ENCODE measurements around the gene ARHGAP24.

ARHGAP24 gene

DNA sequence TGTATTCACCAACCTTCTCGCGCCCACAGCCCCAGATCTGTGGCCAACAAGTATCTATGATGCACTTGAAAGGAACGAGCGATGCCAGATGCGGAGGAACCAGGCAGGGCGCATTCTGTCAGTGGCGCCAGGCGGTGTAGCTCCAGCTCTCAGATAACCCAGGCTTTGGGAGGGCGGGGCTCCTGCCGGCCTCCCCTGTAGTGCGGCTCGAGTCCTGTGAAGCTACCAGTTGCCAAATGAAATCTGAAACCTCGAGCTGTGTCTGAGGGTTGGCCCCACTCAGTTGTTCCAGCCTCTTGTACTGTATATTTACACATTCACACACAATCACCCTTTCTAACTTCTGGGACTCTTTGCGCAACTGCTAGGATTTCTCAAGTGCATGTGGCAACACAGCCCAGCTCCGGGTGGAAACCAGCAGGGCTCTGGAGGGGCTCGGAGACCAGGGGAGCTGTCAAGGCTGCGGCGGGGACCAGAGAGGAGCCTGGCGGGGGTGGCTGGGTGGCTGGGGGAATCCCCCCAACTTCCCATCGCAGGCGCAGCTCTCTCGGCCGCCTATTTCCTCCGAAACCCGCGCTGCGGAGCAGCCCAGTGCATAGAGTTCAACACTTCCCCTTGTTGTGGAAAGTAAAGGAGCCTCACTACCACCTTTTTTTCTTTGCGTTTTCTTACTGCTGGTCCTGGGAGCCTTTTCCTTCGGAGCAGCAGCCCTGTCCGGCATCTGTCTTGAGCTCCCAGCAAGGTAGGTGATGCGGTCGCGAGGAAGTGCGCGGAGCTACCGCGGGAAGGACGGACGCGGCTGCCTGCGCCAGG is at the start of gene ARHGAP24:
TSS of gene ARHGAP24 (plus strand) at position 333 of the 813 bp plus-strand sequence.
- TF ChIP-seq, protein P1, sequence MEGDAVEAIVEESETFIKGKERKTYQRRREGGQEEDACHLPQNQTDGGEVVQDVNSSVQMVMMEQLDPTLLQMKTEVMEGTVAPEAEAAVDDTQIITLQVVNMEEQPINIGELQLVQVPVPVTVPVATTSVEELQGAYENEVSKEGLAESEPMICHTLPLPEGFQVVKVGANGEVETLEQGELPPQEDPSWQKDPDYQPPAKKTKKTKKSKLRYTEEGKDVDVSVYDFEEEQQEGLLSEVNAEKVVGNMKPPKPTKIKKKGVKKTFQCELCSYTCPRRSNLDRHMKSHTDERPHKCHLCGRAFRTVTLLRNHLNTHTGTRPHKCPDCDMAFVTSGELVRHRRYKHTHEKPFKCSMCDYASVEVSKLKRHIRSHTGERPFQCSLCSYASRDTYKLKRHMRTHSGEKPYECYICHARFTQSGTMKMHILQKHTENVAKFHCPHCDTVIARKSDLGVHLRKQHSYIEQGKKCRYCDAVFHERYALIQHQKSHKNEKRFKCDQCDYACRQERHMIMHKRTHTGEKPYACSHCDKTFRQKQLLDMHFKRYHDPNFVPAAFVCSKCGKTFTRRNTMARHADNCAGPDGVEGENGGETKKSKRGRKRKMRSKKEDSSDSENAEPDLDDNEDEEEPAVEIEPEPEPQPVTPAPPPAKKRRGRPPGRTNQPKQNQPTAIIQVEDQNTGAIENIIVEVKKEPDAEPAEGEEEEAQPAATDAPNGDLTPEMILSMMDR (IDR thresholded peaks at IDR 0.05; ENCODE audit: borderline replicate concordance, control extremely low read depth, extremely low read depth, insufficient read depth, missing control alignments): peak; percentile 10
- DNase-seq (ENCODE audit: low spot score): peak; percentile 78
- in situ Hi-C loops (cut with MboI; ENCODE audit: low sequenced_read_pairs, unreplicated experiment): no loop called here

GRCh38 chr4:85426366-85426765 is 48.6 kb upstream of the ARHGAP24 start:
- DNase-seq (ENCODE audit: low spot score): no peak
- in situ Hi-C loops (cut with MboI; ENCODE audit: low sequenced_read_pairs, unreplicated experiment): no loop called here
- TF ChIP-seq, protein P1 (IDR thresholded peaks at IDR 0.05; ENCODE audit: borderline replicate concordance, control extremely low read depth, extremely low read depth, insufficient read depth, missing control alignments): no peak

- TF ChIP-seq, protein P1 (IDR thresholded peaks at IDR 0.05; ENCODE audit: borderline replicate concordance, control extremely low read depth, extremely low read depth, insufficient read depth, missing control alignments): no peak
- DNase-seq (ENCODE audit: low spot score): no peak
- in situ Hi-C loops (cut with MboI; ENCODE audit: low sequenced_read_pairs, unreplicated experiment): no loop called here
Observed at GRCh38 chr4:85427123-85427522, 47.8 kb upstream of the ARHGAP24 start.

DNA sequence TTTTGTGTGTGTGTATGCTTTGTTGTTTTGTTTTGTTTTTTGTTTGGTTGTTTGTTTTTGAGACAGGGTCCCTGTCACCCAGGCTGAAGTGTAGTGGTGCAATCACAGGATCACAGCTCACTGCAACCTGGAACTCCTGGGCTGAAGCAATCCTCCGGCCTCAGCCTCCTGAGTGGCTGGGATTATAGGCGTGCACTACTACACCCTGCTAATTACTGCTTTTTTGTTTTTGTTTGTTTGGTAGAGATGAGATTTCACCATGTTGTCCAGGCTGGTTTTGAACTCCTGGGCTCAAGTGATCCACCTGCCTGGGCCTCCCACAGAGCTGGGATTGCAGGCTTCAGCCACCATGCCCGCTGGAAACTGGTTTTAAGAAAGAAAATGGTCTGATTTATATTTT is 44.7 kb upstream of the ARHGAP24 start:
- in situ Hi-C loops (cut with MboI; ENCODE audit: low sequenced_read_pairs, unreplicated experiment): no loop called here
- no peak for DNase-seq (ENCODE audit: low spot score)
- TF ChIP-seq, protein P1 (IDR thresholded peaks at IDR 0.05; ENCODE audit: borderline replicate concordance, control extremely low read depth, extremely low read depth, insufficient read depth, missing control alignments): no peak

- TF ChIP-seq, protein P1 (IDR thresholded peaks at IDR 0.05; ENCODE audit: borderline replicate concordance, control extremely low read depth, extremely low read depth, insufficient read depth, missing control alignments): no peak
- in situ Hi-C loops (cut with MboI; ENCODE audit: low sequenced_read_pairs, unreplicated experiment): no loop called here
- no peak for DNase-seq (ENCODE audit: low spot score)
Observed at GRCh38 chr4:85430697-85431096, 44.3 kb upstream of the ARHGAP24 start.

DNA sequence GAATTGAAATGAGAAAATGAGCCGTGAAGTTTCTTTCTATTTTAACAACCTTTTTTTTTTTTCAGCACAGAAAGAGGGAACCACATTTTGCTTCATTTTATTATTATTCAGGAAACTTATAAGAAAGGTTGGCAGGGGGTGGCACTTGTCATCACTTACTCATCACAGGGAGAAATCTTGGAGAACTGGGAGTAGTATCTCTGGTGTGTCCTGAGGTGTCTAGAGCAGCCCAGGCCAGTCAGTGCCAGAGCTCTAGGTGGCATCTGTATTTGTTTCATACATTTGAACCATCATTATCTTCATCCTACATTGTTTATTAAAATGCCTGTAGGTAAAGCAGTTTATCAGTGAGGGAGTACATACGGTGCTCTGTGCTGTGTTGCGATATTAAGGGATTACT is 43.8 kb upstream of the ARHGAP24 start:
- DNase-seq (ENCODE audit: low spot score): no peak
- in situ Hi-C loops (cut with MboI; ENCODE audit: low sequenced_read_pairs, unreplicated experiment): no loop called here
- TF ChIP-seq, protein P1 (IDR thresholded peaks at IDR 0.05; ENCODE audit: borderline replicate concordance, control extremely low read depth, extremely low read depth, insufficient read depth, missing control alignments): no peak

All from GM13976 (cell line).